ENCODE results near the gene CFAP97D1.

- TF ChIP-seq, protein P1, sequence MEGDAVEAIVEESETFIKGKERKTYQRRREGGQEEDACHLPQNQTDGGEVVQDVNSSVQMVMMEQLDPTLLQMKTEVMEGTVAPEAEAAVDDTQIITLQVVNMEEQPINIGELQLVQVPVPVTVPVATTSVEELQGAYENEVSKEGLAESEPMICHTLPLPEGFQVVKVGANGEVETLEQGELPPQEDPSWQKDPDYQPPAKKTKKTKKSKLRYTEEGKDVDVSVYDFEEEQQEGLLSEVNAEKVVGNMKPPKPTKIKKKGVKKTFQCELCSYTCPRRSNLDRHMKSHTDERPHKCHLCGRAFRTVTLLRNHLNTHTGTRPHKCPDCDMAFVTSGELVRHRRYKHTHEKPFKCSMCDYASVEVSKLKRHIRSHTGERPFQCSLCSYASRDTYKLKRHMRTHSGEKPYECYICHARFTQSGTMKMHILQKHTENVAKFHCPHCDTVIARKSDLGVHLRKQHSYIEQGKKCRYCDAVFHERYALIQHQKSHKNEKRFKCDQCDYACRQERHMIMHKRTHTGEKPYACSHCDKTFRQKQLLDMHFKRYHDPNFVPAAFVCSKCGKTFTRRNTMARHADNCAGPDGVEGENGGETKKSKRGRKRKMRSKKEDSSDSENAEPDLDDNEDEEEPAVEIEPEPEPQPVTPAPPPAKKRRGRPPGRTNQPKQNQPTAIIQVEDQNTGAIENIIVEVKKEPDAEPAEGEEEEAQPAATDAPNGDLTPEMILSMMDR (IDR thresholded peaks at IDR 0.05), result no peak
- no peak for TF ChIP-seq POLR2A (IDR thresholded peaks at IDR 0.05)
These were observed 22.1 kb upstream of the CFAP97D1 start for GRCh38 chr17:43758086-43758485.
